ENCODE data around the gene LRRTM1.

Gene LRRTM1

DNA sequence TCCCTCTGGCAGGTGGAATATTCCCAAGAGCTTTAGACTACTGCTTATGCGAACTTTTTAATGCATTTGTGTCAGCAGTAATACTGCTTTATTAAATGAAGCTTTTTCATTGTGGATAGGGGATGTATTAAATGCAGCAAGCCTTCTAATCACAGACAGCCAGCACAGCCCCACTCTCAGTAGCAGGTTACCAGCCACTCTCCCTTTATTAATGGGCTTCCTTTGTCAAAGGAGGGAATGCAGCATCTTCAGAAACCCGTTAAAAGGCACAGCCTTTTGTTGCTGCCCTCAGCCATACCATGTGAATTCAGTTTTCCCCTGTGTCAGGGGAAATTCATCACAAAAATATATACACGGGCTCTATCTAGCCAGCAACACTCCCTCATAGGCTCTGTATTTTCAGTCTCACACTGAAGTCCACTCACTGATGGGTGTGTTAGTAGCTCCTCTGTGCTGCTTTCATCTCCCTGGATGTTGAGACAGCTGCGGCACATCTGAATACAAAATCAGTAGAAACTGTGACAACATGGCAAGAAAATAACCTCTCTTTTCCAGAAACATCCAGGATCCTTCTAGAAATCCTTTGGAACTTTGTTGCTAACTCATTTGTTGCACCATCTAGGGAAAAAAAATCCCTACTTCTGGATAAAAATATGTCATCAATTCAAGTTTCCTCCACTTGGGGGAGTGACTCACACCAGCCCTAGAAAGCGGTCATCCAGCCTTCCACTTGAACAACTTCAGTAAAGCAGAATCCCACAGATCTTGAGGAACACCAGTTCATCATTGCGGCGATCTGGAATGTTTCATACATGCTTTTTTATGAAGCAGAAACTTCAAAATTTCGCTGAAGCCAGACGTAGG is 48.4 kb downstream of the LRRTM1 start:
- peak; percentile 36 for DNase-seq
- in situ Hi-C loops (cut with HindIII; ENCODE audit: low pct_ligation_motif_present, low pct_unique_long_range_greater_than_20kb, low sequenced_read_pairs), result no loop called here

DNA sequence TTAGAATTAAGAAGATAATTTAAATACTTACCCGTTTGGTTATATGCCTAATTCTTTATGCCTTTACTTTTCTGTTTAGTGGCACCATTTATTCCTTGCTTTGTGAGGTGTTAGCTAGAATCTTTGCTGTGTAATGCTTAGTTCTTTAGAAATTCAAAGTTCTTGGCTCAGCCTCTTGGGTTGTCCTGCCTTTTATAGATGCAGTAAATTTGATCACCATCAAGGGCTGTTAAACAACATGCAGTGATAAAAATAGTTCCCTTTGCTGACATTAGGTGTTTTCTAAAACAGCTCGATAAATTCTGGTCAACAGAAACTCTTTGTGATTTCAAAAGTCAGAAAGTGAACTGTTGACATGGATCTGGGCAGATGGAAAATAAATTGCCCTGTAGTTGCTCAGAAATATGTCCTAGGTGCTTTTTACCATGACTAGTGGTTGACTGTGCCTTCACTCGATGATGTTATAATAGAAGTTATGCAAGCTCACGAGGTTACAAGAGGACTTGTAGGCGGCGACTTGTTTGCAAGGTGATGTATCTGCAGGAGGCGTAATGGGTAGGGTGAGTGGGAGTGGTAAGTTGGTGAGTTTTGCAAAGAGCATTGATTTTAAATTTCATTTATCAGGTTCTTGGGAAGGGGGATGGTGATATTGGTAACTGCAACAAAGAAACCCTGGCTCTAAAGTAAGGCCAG is 52.1 kb downstream of the LRRTM1 start:
- in situ Hi-C loops (cut with HindIII; ENCODE audit: low pct_ligation_motif_present, low pct_unique_long_range_greater_than_20kb, low sequenced_read_pairs), result no loop called here
- DNase-seq, result no peak
